Measurements from ENCODE around the gene SMG6. TPM values are rescaled to one million over a fixed set of nuclear protein-coding genes. Genes with fewer than 3 reads are reported as not detected.
"Not testable (repeated sequence)": the region's sequence is repeated elsewhere in the genome, so short reads cannot be mapped to it uniquely, and the experiment has no call there.

SMG6 gene
- total and polyA plus RNA-seq, 11 donors: 12.2 to 38.6 (median 22.1) TPM

DNA sequence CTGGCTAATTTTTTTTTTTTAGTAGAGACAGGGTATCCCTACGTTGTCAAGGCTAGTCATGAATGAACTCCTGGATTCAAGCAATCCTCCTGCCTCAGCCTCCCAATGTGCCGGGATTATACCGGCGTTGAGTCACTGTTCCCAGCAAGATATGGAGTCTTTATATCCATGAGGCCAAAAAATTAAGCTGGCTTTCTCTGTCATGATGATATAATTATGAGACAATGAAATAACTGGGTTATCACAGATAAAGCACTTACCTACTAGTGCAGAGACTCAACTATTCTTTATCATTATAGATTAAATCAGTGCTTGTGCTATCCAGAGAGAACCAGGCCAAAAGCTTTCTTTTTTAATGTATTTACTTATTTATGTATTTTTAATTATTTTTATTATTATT is 36.2 kb downstream of the SMG6 start:
- H3K4me3 ChIP-seq: no peak overlapping the region
- no peaks in the 10 kb centered on the region for H3K9me3 ChIP-seq
- TF ChIP-seq, protein P1, sequence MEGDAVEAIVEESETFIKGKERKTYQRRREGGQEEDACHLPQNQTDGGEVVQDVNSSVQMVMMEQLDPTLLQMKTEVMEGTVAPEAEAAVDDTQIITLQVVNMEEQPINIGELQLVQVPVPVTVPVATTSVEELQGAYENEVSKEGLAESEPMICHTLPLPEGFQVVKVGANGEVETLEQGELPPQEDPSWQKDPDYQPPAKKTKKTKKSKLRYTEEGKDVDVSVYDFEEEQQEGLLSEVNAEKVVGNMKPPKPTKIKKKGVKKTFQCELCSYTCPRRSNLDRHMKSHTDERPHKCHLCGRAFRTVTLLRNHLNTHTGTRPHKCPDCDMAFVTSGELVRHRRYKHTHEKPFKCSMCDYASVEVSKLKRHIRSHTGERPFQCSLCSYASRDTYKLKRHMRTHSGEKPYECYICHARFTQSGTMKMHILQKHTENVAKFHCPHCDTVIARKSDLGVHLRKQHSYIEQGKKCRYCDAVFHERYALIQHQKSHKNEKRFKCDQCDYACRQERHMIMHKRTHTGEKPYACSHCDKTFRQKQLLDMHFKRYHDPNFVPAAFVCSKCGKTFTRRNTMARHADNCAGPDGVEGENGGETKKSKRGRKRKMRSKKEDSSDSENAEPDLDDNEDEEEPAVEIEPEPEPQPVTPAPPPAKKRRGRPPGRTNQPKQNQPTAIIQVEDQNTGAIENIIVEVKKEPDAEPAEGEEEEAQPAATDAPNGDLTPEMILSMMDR (IDR thresholded peaks at IDR 0.05): no peak
- no peak for TF ChIP-seq POLR2A (IDR thresholded peaks at IDR 0.05)
- peak overlapping the region in 1 of 12 donors; percentile 85 for H3K27ac ChIP-seq
- DNase-seq (no peak), ATAC-seq (no peak)
- 88 to 92% (median 90%) methylated on average over 4 of the region's 4 CpGs for WGBS, 4 donors
- H3K4me1 ChIP-seq: peaks cover 0 to 33% (median 9%) of the 10 kb centered on the region in 12 donors
- H3K27me3 ChIP-seq: no peaks in the 10 kb centered on the region
- intact Hi-C loops (cut with DNase I): no loop called here
- peaks cover 0 to 42% (median 22%) of the 10 kb centered on the region in 9 donors for H3K36me3 ChIP-seq

DNA sequence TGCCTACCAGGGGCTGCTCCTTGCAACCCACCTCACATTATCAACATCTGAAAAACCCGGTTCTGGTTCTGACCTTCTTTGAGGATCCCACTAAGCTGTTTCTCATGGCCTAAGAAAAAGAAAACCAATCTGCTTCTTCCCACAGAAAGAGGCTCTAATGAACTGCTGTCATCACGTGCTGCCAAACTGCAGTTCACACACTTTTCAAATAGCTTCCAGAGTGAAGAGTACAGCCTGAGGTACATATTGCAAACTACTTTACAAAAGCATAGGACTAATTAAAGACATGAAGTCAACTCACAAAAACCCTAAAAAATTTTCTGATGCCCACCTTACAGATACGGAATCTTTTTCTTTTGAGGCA is 36.7 kb downstream of the SMG6 start:
- 46 to 62% (median 52%) methylated on average over 3 of the region's 3 CpGs for WGBS, 4 donors
- ATAC-seq (no peak), DNase-seq (no peak)
- no peak overlapping the region for H3K4me3 ChIP-seq
- H3K27me3 ChIP-seq: no peaks in the 10 kb centered on the region
- H3K9me3 ChIP-seq: no peaks in the 10 kb centered on the region
- TF ChIP-seq, protein P1 (IDR thresholded peaks at IDR 0.05): no peak
- TF ChIP-seq POLR2A (IDR thresholded peaks at IDR 0.05): no peak
- H3K27ac ChIP-seq: peak overlapping the region in 1 of 12 donors; percentile 85
- intact Hi-C loops (cut with DNase I): no loop called here
- peaks cover 0 to 40% (median 22%) of the 10 kb centered on the region in 9 donors for H3K36me3 ChIP-seq
- H3K4me1 ChIP-seq: peaks cover 0 to 38% (median 10%) of the 10 kb centered on the region in 12 donors

DNA sequence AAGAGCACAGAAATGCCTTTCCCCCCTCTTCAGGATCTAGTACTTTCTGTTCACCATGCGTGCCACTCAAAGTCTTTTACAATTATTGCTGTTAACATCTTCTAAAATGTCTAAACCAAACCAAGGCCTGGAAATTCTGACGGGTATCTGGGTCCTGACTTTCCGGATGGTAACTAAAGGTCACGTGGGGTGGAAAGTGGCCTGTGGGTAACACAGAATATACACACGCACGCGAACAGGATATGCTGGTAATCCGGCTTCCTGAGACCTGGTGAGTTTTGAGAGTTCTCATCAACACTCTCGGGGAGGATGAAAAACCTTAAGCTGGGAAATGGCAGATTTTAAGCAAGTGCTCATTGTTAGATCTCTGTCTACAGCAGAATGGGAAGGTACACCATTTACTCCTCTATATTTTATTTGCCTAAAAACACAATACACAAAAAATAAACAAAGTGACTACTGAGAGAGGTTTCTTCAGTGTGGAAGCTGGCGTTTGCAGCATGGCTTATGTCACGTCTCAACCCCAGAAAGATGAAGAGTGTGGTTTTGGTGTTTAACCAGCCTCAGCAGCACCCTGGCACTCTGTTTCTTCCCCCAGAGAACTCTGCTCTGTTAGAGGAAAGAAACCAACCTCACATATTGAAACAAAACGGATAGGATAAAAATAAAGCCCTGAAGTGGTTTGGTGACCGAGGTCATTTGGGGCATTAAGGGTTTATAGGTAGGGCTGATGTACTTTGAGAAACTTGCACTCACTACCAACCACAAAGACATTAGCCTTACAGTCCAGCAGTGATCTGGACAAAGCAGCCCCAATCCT is 37.3 kb downstream of the SMG6 start:
- no peaks in the 10 kb centered on the region for H3K27me3 ChIP-seq
- peak in 1 of 4 donors; percentile 78 for ATAC-seq
- H3K36me3 ChIP-seq: peaks cover 0 to 41% (median 22%) of the 10 kb centered on the region in 9 donors
- peaks cover 0 to 41% (median 10%) of the 10 kb centered on the region in 12 donors for H3K4me1 ChIP-seq
- peak overlapping the region in 2 of 12 donors; percentile 16 to 85 for H3K27ac ChIP-seq
- no peak for TF ChIP-seq POLR2A (IDR thresholded peaks at IDR 0.05)
- TF ChIP-seq, protein P1 (IDR thresholded peaks at IDR 0.05): no peak
- 72 to 82% (median 79%) methylated on average over 13 of the region's 13 CpGs for WGBS, 4 donors
- DNase-seq: no peak
- no peaks in the 10 kb centered on the region for H3K9me3 ChIP-seq
- H3K4me3 ChIP-seq: no peak overlapping the region
- intact Hi-C loops (cut with DNase I): no loop called here

DNA sequence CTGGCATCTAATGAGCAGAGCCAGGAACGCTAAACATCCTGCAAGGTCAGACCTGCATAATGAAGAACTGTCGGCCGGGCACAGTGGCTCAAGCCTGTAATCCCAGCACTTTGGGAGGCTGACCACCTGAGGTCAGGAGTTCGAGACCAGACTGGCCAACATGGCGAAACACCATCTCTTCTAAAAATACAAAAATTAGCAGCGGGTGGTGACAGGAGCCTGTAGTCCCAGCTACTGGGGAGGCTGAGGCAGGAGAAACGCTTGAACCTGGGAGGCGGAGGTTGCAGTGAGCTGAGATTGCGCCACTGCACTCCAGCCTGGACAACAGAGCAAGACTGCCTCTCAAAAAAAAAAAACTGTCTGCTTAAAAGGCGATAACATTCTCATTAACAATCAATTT is 38.4 kb downstream of the SMG6 start:
- Histone ChIP-seq H3K36me3 (peaks cover 0 to 34% (median 14%) of the 10 kb centered on the region in 9 donors), H3K27ac (peak overlapping the region in 2 of 12 donors; percentile 2 to 85), H3K4me1 (peaks cover 0 to 41% (median 10%) of the 10 kb centered on the region in 12 donors)
- intact Hi-C loops (cut with DNase I); DNase-seq; H3K4me3 ChIP-seq; H3K27me3 ChIP-seq; ATAC-seq; H3K9me3 ChIP-seq: not testable (repeated sequence)
- 96 to 98% (median 96%) methylated on average over 10 of the region's 10 CpGs for WGBS, 4 donors

Measured in heart left ventricle (tissue), 16 donors.